Muscle of arm (tissue), 12 donors: ENCODE measurements around the gene TDRD1. TPM values are rescaled to one million over a fixed set of nuclear protein-coding genes. Genes with fewer than 3 reads are reported as not detected.

Experiments used
- polyA plus RNA-seq, 12 donors: library from polyadenylated mRNA; unstranded; fragments of 120-200 nt; gene quantifications; one replicate each; pipeline ENCODE4 v1.2.1, GENCODE V29; 2013; ENCODE audit not compliant: insufficient read length in 12 of 12

The TDRD1 gene
- polyA plus RNA-seq, 12 donors, result 0.08 to 0.44 (median 0.13) TPM; not detected in 2

Other genes starting within 250 kb of the TDRD1 start
- gene ADRB1, start 135.5 kb upstream of the TDRD1 start, polyA plus RNA-seq, result under 1 TPM in 7 of 12 donors, not detected in 5; 0.08 to 0.61 (median 0.17) TPM
- 10 to 100 TPM in 11 of 12 donors, not detected in 1; 10.6 to 37.4 (median 16.1) TPM for gene CCDC186, start 5.2 kb upstream of the TDRD1 start, polyA plus RNA-seq
- 10 to 100 TPM in 1 of 12 donors, 1 to 10 TPM in 2, under 1 TPM in 7, not detected in 2; 0.29 to 20.5 (median 0.44) TPM for gene VWA2, start 59.9 kb downstream of the TDRD1 start, polyA plus RNA-seq
- gene AFAP1L2, start 225.1 kb downstream of the TDRD1 start, polyA plus RNA-seq, result 10 to 100 TPM in 11 of 12 donors, not detected in 1; 32.3 to 48.5 (median 41.1) TPM